Myocyte (in vitro differentiated cells): ENCODE data around the gene ITPRID2. TPM values are rescaled to one million over a fixed set of nuclear protein-coding genes. Genes with fewer than 3 reads are reported as not detected.
"Not testable (repeated sequence)": the region's sequence is repeated elsewhere in the genome, so short reads cannot be mapped to it uniquely, and the experiment has no call there.

ENCODE experiments used
- DNase-seq: peaks from one replicate; pipeline ENCODE4 v3.0.0-alpha.2; 2012; ENCODE audit warnings: low read depth
- total RNA-seq: library from RNA; depleted of rRNA; stranded (reverse); fragments of >200 nt; gene quantifications from 2 replicates; pipeline ENCODE4 v1.2.3, GENCODE V29; 2014

The ITPRID2 gene
- total RNA-seq, 1 donor from 2014 or later, result 121 TPM

DNA sequence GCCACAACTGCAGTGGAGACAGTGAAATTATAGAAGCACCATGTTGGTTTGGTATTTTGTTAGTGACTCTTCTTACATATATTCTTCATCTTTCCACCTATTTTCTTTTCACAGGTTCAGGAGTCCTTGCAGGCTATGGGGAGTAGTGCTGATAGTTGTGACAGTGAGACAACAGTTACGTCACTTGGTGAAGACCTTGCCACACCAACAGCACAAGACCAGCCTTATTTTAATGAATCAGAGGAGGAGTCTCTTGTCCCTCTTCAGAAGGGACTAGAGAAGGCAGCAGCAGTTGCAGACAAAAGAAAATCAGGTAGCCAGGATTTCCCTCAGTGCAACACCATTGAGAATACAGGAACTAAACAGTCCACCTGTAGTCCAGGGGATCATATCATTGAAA is 23.6 kb downstream of the ITPRID2 start:
- DNase-seq, result no peak

DNA sequence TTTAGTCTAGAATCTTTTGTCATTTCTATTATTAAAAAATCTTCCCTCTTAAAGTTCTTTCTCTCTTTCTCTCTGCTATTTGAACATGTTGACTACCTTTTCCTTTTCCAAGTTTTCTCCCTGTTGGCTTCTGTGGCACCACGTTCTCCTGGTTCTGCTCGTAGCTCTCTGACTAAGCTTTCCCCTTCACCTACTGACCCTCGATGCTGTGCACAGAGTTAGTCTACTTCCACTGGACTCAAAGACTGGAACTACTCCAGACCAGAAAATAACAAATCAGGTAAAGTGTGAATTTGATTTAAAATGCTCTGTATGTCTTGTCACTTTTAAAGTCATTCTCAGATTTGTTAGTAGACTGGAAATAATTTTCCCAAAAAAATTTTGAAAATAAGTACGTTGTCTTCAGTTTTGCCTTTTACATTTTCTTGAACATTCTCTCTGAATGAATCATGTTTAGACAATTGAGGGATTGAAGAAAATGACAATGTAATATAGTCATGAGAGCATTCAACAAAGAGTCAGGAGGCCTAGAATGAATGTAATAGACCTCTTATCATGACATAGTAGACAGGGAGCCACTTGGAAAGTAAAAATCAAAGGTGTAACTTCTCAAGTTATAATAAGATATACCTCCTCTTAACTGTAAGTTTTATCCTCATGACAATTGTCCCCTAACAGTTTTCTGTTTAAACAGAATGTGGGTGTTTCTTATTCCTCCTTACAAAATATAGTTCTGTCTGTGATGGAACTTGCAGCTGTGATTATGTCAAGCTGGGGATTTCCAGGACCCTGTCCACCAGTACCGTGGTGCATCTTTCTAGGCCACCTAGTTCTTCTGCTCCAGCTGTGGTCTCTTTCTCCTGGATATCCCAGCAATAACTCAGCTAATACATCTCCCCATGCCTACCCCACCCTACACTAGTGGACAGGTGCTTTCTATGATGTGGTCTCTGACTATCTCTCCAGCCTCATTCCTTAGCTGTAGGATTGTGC is 25.5 kb downstream of the ITPRID2 start:
- DNase-seq, result no peak

DNA sequence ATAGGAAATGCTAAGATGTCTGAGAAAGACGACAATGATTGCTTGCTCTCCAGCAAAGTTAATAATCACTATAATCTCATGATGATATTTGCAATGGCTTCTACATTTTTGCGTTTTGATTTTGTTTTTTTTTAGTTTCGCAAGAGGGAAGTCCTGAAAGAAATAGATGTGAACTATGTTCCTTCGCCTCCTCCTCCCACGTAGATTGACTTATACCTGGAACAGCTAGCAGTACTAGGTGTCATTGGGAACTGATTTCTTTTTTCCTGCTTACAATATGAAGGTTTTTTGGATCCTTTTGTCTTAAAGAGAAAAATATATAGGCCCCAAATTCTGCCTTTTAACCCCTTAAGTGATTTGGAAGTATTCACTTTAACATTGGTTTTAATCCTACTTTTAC is 26.7 kb downstream of the ITPRID2 start:
- DNase-seq, result no peak

DNA sequence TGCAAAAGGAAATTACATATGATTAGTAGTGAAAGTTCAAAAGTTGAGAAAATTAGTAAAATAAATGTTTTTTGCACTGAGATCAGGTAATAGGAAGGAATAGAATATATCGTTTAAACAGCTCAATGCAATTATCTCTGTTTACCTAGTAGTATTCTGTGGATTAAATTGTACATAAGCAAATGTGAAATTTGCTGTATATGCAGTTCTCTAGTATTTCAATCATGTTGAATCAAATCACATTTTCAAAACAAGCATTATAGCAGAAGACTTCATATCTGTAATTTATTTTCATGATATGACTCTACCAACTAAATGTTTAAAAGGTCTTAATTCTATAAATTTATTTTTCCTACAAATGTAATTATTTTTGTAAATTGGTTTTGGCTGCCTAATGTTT is 31.6 kb downstream of the ITPRID2 start:
- no peak for DNase-seq

- DNase-seq, result no peak
These were observed 32.8 kb downstream of the ITPRID2 start for GRCh38 chr2:181924336-181924735.

DNA sequence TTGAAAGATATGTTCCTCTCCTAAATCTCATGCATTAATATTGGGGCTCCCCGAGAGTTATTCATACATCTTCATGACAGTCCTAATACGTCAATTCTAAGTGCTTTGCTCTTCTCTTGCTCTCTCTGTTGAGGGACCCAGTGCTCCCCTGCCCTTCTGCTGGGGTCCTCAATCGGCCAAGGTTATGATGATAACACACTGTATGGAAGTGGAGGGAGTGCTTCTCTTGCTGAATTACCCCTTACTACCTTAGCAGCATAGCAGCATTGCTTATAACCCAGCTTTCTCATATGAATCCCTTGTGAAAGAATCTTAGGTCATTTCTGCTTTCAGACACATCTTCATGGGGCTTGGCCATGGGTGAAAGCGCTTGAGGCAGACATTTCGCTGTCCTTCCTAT is 43.2 kb downstream of the ITPRID2 start:
- no peak for DNase-seq

DNA sequence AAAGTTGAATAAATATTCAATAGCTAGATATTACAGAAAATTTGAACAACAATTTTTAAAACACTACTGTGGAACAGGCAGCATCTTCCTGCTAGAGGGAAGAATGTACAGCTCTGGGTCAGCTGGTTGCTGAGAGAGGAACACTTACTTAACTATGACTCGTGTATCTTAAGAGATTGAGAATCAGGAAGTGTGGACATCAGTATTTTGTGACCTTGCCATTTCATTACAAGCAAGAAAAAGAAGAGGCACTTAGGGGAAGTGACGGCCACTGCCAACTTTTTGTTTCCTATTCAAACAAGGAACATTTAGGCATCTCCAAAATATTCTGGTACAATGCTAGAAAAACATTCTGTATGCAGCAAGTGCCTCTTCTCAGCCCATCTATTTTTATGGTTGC is 45.9 kb downstream of the ITPRID2 start:
- DNase-seq, result no peak

DNA sequence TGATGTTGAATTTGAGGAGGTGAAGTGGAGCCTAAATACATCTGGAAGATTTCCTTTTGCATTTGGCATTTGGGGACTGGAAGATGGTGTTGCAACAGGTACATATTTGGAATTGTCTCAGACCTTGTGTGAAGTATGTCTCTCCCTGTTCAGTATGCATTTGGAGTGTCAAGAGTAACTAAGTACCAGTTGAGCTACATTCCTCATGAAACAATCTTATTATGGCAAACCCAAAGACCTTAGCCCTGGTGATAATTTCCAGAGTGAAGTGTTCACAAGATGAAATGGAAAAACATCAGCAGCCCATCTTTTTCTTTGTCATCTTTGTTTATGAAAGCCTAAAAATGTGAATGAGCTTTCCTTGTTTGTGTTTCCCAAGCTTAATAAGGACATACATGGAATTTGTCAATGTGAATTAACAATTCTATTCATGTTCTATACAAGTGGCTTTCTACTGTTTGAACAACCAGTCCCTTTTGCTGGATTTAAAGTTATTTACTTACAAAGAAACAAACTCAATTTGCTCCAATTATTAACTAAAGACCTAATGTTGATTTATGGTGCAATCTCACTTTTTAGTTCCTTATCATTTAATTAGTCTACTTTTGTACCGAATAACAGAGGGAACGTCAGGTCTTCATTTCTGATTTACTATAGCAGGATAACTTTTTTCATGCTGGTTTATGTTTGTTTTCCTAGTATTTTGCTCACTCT is 52.0 kb downstream of the ITPRID2 start:
- no peak for DNase-seq

DNA sequence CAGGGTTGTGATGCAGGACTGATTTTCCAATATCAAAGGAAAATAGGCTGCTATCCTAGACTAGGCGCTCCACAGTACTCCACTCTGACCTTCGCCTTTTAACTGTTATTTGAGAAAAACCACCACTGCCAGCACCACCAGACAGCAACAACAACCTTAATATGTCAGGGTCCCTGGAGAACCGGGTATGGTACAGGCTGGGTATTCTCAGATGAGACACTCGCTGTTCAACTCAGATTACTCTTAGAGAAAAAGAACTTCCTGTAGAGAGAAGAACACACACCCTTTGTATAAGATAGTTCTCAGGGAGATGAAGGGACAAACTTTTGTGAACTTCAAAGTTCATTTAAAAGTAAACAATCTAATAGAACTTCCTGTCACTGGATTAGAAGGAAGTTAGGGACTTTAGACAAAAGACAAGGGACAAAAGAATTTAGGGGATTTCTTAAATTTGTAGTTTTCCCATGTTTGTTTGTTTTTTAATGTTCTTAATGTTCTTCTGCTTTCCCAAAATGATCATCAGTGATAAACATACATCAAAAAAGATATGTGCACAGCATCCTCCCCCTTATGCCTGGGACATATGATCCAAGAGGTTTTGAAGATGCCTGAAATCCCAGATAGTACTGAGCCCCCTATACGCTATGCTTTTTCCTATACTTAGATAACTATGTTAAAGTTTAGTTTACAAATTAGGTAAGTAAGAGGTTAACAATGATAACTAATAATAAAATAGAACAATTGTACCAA is 52.8 kb downstream of the ITPRID2 start:
- DNase-seq, result no peak

DNA sequence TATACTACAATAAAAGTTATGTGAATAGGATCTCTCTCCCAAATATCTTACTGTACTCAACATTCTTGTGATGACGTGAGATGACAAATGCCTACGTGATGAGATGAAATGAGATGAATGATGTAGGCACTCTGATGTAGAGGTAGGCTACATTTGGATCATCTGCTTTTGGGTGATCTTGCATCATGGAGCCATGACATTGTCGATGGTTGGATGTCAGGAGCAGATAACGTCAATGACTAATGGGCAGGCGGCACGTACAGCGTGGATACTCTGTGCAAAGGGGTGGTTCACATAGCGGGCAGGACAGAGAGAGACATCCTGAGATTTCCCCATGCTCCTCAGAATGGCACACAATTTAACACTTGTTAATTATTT is 53.4 kb downstream of the ITPRID2 start:
- DNase-seq, result no peak

GRCh38 chr2:181946444-181947127 is 55.1 kb downstream of the ITPRID2 start:
- no peak for DNase-seq

GRCh38 chr2:181947273-181947672 is 55.7 kb downstream of the ITPRID2 start:
- DNase-seq, result no peak

DNA sequence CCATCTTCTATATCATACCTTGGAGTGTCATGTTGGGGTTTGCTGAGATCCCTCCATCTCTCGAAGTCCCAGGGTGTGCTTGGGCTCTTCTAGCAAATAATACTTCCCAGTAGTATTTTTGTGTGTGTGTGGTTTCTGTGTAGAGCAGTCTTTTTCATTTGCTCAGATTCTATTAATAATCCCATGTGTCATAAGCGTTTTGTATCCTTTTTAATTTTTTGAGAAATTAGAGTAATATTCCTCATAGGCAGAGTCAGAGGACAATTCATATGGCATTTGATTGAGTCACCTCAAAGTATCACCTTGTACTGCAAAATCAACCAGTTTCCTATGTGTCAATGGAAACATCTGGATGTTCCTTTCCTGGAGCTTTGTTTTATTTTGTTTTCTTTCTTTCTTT is 56.7 kb downstream of the ITPRID2 start:
- peak; percentile 57 for DNase-seq

- no peak for DNase-seq
These were observed 57.5 kb downstream of the ITPRID2 start for GRCh38 chr2:181949047-181949446.

GRCh38 chr2:181952404-181953226 is 61.1 kb downstream of the ITPRID2 start:
- DNase-seq, result no peak

DNA sequence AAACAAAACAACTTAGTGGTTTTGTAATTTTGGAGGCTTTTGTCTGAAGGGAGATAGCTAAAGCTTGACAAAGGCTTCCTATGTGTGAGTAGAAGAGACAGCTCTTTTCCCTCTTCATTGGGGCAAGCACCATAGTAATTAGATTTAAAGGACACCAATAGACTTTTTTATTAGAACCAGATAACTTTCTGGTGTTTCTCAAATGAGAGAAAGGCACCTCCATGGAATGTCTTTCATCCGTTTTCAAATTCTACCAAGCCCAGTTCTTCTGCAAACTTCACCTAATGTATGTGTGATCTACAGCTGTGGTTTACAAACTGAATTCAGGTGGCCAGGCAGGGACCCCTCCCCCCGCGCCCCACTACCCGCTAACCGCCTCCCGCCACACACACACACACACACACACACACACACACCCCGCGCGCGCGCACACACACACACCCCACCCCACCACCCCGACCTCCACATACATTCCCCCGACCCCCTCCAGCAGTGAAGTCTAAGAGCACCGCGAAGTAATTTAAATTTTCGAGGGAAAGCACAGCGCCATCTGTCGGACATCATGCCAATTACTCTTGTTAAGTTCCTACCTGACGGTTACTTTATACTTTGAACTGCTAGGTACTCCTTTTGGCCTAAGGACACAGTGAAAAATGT is 62.5 kb downstream of the ITPRID2 start:
- peak; percentile 47 for DNase-seq

DNA sequence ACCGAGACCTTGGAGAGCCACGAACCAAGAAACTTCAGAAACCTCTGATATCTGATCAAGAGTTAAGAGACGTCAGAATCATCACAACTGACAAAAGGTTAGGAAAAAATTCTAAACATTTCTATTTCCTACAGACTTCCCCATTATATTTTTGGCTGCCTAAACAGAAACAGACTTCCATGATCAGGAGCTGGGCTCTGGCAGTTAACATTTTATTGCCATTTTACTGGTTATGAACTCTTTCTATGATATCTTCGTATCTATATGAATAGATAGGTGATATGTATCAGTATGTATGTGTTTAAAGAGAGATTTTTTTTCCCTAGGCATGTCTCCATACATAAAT is 63.0 kb downstream of the ITPRID2 start:
- no peak for DNase-seq

DNA sequence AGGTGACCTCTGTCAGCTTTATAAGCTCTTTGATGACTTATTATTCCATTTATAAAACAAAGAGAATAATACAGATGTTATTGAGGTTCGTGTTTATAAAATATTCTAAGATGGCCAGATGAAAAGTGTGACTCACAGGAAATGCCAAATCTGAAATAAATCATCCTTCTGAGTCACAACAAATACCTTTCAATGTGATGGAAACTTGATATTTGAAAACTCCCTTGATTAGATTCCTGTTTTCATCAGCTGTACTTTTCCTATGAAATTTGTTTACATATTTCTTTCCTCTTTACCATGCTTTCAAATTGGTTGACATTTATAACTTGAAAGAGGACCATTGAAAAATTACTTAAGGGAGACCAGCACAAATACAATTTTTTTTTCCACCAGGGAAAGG is 63.5 kb downstream of the ITPRID2 start:
- DNase-seq, result peak; percentile 42

DNA sequence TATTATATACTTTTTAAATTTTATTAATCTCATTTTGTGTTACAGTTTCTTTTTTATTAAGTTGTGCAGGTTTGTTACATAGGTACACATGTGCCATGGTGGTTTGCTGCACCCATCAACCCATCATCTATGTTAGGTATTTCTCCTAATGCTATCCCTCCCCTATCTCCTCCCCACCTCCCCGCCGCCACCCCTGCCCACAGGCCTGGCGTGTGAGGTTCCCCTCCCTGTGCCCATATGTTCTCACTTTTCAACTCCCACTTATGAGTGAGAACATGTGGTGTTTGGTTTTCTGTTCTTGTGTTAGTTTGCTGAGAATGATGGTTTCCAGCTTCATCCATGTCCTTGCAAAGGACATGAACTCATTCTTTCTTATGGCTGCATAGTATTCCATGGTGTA is 64.3 kb downstream of the ITPRID2 start:
- not testable (repeated sequence) for DNase-seq

GRCh38 chr2:181957668-181958067 is 66.1 kb downstream of the ITPRID2 start:
- no peak for DNase-seq
